PFSK-1 (cell line): Measurements from ENCODE around the gene NCAPD2.

Source experiments
- FOXP2 ChIP-seq: optimal IDR thresholded peaks from 2 replicates; pipeline ENCODE3; 2011; ENCODE audit warnings: borderline replicate concordance, control low read depth, inconsistent platforms; ENCODE audit not compliant: insufficient read depth; ENCODE audit errors: extremely low read length, extremely low read depth
- POLR2AphosphoS5 ChIP-seq: IDR thresholded peaks from 2 replicates; pipeline ENCODE4 v1.6.1; 2012; ENCODE audit warnings: low read depth, mild to moderate bottlenecking, control low read depth, low read length, moderate library complexity
- REST ChIP-seq, 2 experiments: IDR thresholded peaks; 2 replicates each; pipeline versions ENCODE4 v1.6.1 to v1.8.0; 2011 to 2012; ENCODE audit warnings: low read depth in 2 of 2, low read length in 2 of 2, control low read depth in 1 of 2, inconsistent platforms in 1 of 2, mild to moderate bottlenecking in 1 of 2, moderate library complexity in 1 of 2; ENCODE audit not compliant: insufficient read depth in 1 of 2
- SIN3A ChIP-seq: IDR thresholded peaks from 2 replicates; pipeline ENCODE4 v1.6.1; 2012; ENCODE audit warnings: mild to moderate bottlenecking, low read length, moderate library complexity, borderline replicate concordance; ENCODE audit not compliant: insufficient read depth
- TAF1 ChIP-seq: IDR thresholded peaks from 2 replicates; pipeline ENCODE4 v1.6.1; 2012; ENCODE audit warnings: low read length, control low read depth, borderline replicate concordance; ENCODE audit not compliant: insufficient read depth

NCAPD2 gene

GRCh38 chr12:6549684-6550151, 55.8 kb downstream of the NCAPD2 start:
- TF ChIP-seq FOXP2 (no peak), REST (IDR thresholded peaks at IDR 0.05; ENCODE audit: insufficient read depth in 1 of 2, low read depth in 2 of 2, low read length in 2 of 2) (no peak), SIN3A (no peak), POLR2AphosphoS5 (no peak), TAF1 (no peak)

GRCh38 chr12:6550294-6551062, 56.6 kb downstream of the NCAPD2 start:
- no peak for TF ChIP-seq SIN3A
- no peak for TF ChIP-seq POLR2AphosphoS5
- TF ChIP-seq REST (IDR thresholded peaks at IDR 0.05; ENCODE audit: insufficient read depth in 1 of 2, low read depth in 2 of 2, low read length in 2 of 2), result no peak
- TF ChIP-seq FOXP2, result no peak
- no peak for TF ChIP-seq TAF1

- TF ChIP-seq REST (IDR thresholded peaks at IDR 0.05; ENCODE audit: insufficient read depth in 1 of 2, low read depth in 2 of 2, low read length in 2 of 2) (no peak), SIN3A (no peak), FOXP2 (no peak), POLR2AphosphoS5 (no peak), TAF1 (no peak)
These were observed 57.2 kb downstream of the NCAPD2 start for GRCh38 chr12:6551063-6551461.

GRCh38 chr12:6551496-6552139, 57.7 kb downstream of the NCAPD2 start:
- no peak for TF ChIP-seq FOXP2
- no peak for TF ChIP-seq TAF1
- no peak for TF ChIP-seq POLR2AphosphoS5
- TF ChIP-seq REST (IDR thresholded peaks at IDR 0.05; ENCODE audit: insufficient read depth in 1 of 2, low read depth in 2 of 2, low read length in 2 of 2), result no peak
- no peak for TF ChIP-seq SIN3A

- no peak for TF ChIP-seq POLR2AphosphoS5
- no peak for TF ChIP-seq FOXP2
- no peak for TF ChIP-seq TAF1
- no peak for TF ChIP-seq SIN3A
- no peak for TF ChIP-seq REST (IDR thresholded peaks at IDR 0.05; ENCODE audit: insufficient read depth in 1 of 2, low read depth in 2 of 2, low read length in 2 of 2)
These were observed 58.2 kb downstream of the NCAPD2 start for GRCh38 chr12:6552140-6552551.
